Lung (tissue), 12 donors: ENCODE results near the gene SH3PXD2A. TPM values are rescaled to one million over a fixed set of nuclear protein-coding genes. Genes with fewer than 3 reads are reported as not detected.

ENCODE experiments used
- ATAC-seq: fragments of 200-7000 bp; cut with Tn5 transposase; one replicate; pipeline ENCODE4 v1.9.1; 2020; ENCODE audit warnings: moderate number of reproducible peaks; ENCODE audit not compliant: insufficient read depth, low FRiP score
- DNase-seq, 3 donors: peaks; one replicate each; pipeline ENCODE4 v3.0.0-alpha.2; 2013 to 2017
- H3K27ac ChIP-seq, 2 donors: one replicate each; pipeline ENCODE4 v1.5.1; 2013; ENCODE audit warnings: mild to moderate bottlenecking in 2 of 2, moderate library complexity in 2 of 2, control low read depth in 1 of 2, inconsistent platforms in 1 of 2, low read depth in 1 of 2, low read length in 1 of 2
- H3K27me3 ChIP-seq, 3 donors: one replicate each; pipeline ENCODE4 v1.5.1; 2013; ENCODE audit warnings: low read length in 2 of 3; ENCODE audit not compliant: control insufficient read depth in 3 of 3, insufficient read depth in 3 of 3
- H3K36me3 ChIP-seq, 4 donors: one replicate each; pipeline ENCODE4 v1.5.1; 2013; ENCODE audit warnings: low read length in 4 of 4, mild to moderate bottlenecking in 1 of 4, moderate library complexity in 1 of 4; ENCODE audit not compliant: control insufficient read depth in 4 of 4, insufficient read depth in 4 of 4
- H3K4me1 ChIP-seq, 5 donors: one replicate each; pipeline ENCODE4 v1.5.1; 2013; ENCODE audit warnings: low read length in 5 of 5, mild to moderate bottlenecking in 2 of 5, moderate library complexity in 1 of 5; ENCODE audit not compliant: control insufficient read depth in 5 of 5, insufficient read depth in 5 of 5
- H3K4me3 ChIP-seq: one replicate; pipeline ENCODE4 v1.5.1; 2013; ENCODE audit warnings: mild to moderate bottlenecking, control low read depth, moderate library complexity
- H3K9ac ChIP-seq, 2 donors: one replicate each; pipeline ENCODE4 v1.5.1; 2013; ENCODE audit warnings: low read length in 2 of 2, control low read depth in 1 of 2; ENCODE audit not compliant: insufficient read depth in 1 of 2
- H3K9me3 ChIP-seq, 4 donors: one replicate each; pipeline ENCODE4 v1.5.1; 2013; ENCODE audit warnings: low read length in 3 of 4, mild to moderate bottlenecking in 1 of 4, moderate library complexity in 1 of 4; ENCODE audit not compliant: control insufficient read depth in 4 of 4, insufficient read depth in 3 of 4
- CTCF ChIP-seq: IDR thresholded peaks from 2 replicates; pipeline ENCODE4 v1.5.1; 2012; ENCODE audit warnings: mild to moderate bottlenecking; ENCODE audit errors: control extremely low read depth, extremely low read depth
- WGBS, 2 donors: extraction: QIAGEN DNeasy Blood & Tissue Kit; methylation state at CpG; one replicate each; pipeline ENCODE4 v1.1.7; 2013; 5-methylcytosine and 5-hydroxymethylcytosine counted together
- polyA plus RNA-seq, 2 donors: library from polyadenylated mRNA; stranded (reverse); fragments of 200-250 nt; gene quantifications; one replicate each; pipeline ENCODE4 v1.2.1, GENCODE V29; 2013
- total RNA-seq, 2 donors: library from RNA; depleted of rRNA in 1 of 2; stranded (reverse); fragments of >200 nt in 1 of 2; gene quantifications; one replicate each; pipeline ENCODE4 v1.2.1, GENCODE V29; 2014 to 2021
- donor health status: control.
- donor health status: control.
- donor health status: Bipolar disorder and iron deficiency.
- donor health status: healthy.
- donor health status: DM: yes; HTN: yes; CAD: no.

The SH3PXD2A gene
- total and polyA plus RNA-seq, 4 donors, result 9.9 to 53.2 (median 29.2) TPM

GRCh38 chr10:103692436-103692951 is 162.9 kb downstream of the SH3PXD2A start:
- no peak for TF ChIP-seq CTCF
- H3K4me3 ChIP-seq, result no peak overlapping the region
- no peaks in the 10 kb centered on the region for H3K9me3 ChIP-seq
- H3K27ac ChIP-seq, result no peak overlapping the region
- DNase-seq, result no peak
- no peak for ATAC-seq
- peaks cover 0 to 9% (median 8%) of the 10 kb centered on the region in 3 donors for H3K27me3 ChIP-seq
- 31 to 53% methylated on average over 34 to 35 of the region's 35 CpGs for WGBS, 2 donors
- H3K4me1 ChIP-seq, result peaks cover 0 to 23% (median 10%) of the 10 kb centered on the region in 5 donors
- no peaks in the 10 kb centered on the region for H3K36me3 ChIP-seq
- H3K9ac ChIP-seq, result no peak overlapping the region

- Histone ChIP-seq H3K4me3 (no peak overlapping the region), H3K27ac (no peak overlapping the region), H3K9me3 (no peaks in the 10 kb centered on the region), H3K4me1 (peaks cover 0 to 23% (median 10%) of the 10 kb centered on the region in 5 donors), H3K27me3 (peaks cover 0 to 9% (median 8%) of the 10 kb centered on the region in 3 donors), H3K36me3 (no peaks in the 10 kb centered on the region), H3K9ac (no peak overlapping the region)
- TF ChIP-seq CTCF, result no peak
- 50 to 67% methylated on average over 17 of the region's 17 CpGs for WGBS, 2 donors
- DNase-seq (no peak), ATAC-seq (no peak)
Measured at GRCh38 chr10:103691723-103692435, 163.5 kb downstream of the SH3PXD2A start.

GRCh38 chr10:103691267-103691666 is 164.1 kb downstream of the SH3PXD2A start:
- 77 to 79% methylated on average over 4 of the region's 4 CpGs for WGBS, 2 donors
- Histone ChIP-seq H3K27me3 (peaks cover 0 to 9% (median 8%) of the 10 kb centered on the region in 3 donors), H3K36me3 (no peaks in the 10 kb centered on the region), H3K9ac (no peak overlapping the region), H3K4me1 (peaks cover 0 to 18% (median 6%) of the 10 kb centered on the region in 5 donors), H3K9me3 (no peaks in the 10 kb centered on the region), H3K27ac (no peak overlapping the region), H3K4me3 (no peak overlapping the region)
- no peak for DNase-seq
- no peak for ATAC-seq
- TF ChIP-seq CTCF, result no peak
